ENCODE data around the gene ZMYND8.
"Not testable (repeated sequence)": the region's sequence is repeated elsewhere in the genome, so short reads cannot be mapped to it uniquely, and the experiment has no call there.

ZMYND8 gene

GRCh38 chr20:47385968-47386367 lies 29.5 kb upstream of the ZMYND8 start:
- H3K27me3 ChIP-seq (ENCODE audit: insufficient read depth, low read length); H3K4me1 ChIP-seq (ENCODE audit: insufficient read depth, low read length); H3K36me3 ChIP-seq (ENCODE audit: insufficient read depth, low read depth, low read length); H3K27ac ChIP-seq (ENCODE audit: low read length); H3K9me3 ChIP-seq (ENCODE audit: insufficient read depth, low read depth, low read length); H3K4me3 ChIP-seq (ENCODE audit: low read length); H3K9ac ChIP-seq (ENCODE audit: low read depth, low read length): not testable (repeated sequence)

- no peak overlapping the region for H3K9ac ChIP-seq (ENCODE audit: low read depth, low read length)
- no peak overlapping the region for H3K4me3 ChIP-seq (ENCODE audit: low read length)
- H3K27ac ChIP-seq (ENCODE audit: low read length), result no peak overlapping the region
- H3K4me1 ChIP-seq (ENCODE audit: insufficient read depth, low read length), result peaks cover 6% of the 10 kb centered on the region
- no peaks in the 10 kb centered on the region for H3K9me3 ChIP-seq (ENCODE audit: insufficient read depth, low read depth, low read length)
- no peaks in the 10 kb centered on the region for H3K36me3 ChIP-seq (ENCODE audit: insufficient read depth, low read depth, low read length)
- no peaks in the 10 kb centered on the region for H3K27me3 ChIP-seq (ENCODE audit: insufficient read depth, low read length)
Observed at GRCh38 chr20:47382746-47383415, 26.4 kb upstream of the ZMYND8 start.

- no peak overlapping the region for H3K27ac ChIP-seq (ENCODE audit: low read length)
- H3K9me3 ChIP-seq (ENCODE audit: insufficient read depth, low read depth, low read length), result no peaks in the 10 kb centered on the region
- no peaks in the 10 kb centered on the region for H3K36me3 ChIP-seq (ENCODE audit: insufficient read depth, low read depth, low read length)
- no peak overlapping the region for H3K9ac ChIP-seq (ENCODE audit: low read depth, low read length)
- H3K4me1 ChIP-seq (ENCODE audit: insufficient read depth, low read length), result peaks cover 6% of the 10 kb centered on the region
- no peaks in the 10 kb centered on the region for H3K27me3 ChIP-seq (ENCODE audit: insufficient read depth, low read length)
- H3K4me3 ChIP-seq (ENCODE audit: low read length), result no peak overlapping the region
Observed at GRCh38 chr20:47380481-47380880, 24.0 kb upstream of the ZMYND8 start.

GRCh38 chr20:47379433-47380150 lies 23.1 kb upstream of the ZMYND8 start:
- Histone ChIP-seq H3K27ac (ENCODE audit: low read length) (no peak overlapping the region), H3K4me3 (ENCODE audit: low read length) (no peak overlapping the region), H3K4me1 (ENCODE audit: insufficient read depth, low read length) (peaks cover 6% of the 10 kb centered on the region), H3K9me3 (ENCODE audit: insufficient read depth, low read depth, low read length) (no peaks in the 10 kb centered on the region), H3K36me3 (ENCODE audit: insufficient read depth, low read depth, low read length) (no peaks in the 10 kb centered on the region), H3K9ac (ENCODE audit: low read depth, low read length) (no peak overlapping the region), H3K27me3 (ENCODE audit: insufficient read depth, low read length) (no peaks in the 10 kb centered on the region)

- Histone ChIP-seq H3K27me3 (ENCODE audit: insufficient read depth, low read length) (no peaks in the 10 kb centered on the region), H3K9ac (ENCODE audit: low read depth, low read length) (no peak overlapping the region), H3K9me3 (ENCODE audit: insufficient read depth, low read depth, low read length) (no peaks in the 10 kb centered on the region), H3K36me3 (ENCODE audit: insufficient read depth, low read depth, low read length) (no peaks in the 10 kb centered on the region), H3K4me3 (ENCODE audit: low read length) (no peak overlapping the region), H3K4me1 (ENCODE audit: insufficient read depth, low read length) (peaks cover 10% of the 10 kb centered on the region), H3K27ac (ENCODE audit: low read length) (no peak overlapping the region)
Observed at GRCh38 chr20:47377122-47377722, 20.7 kb upstream of the ZMYND8 start.

GRCh38 chr20:47376096-47376643 lies 19.7 kb upstream of the ZMYND8 start:
- peaks cover 13% of the 10 kb centered on the region for H3K4me1 ChIP-seq (ENCODE audit: insufficient read depth, low read length)
- H3K36me3 ChIP-seq (ENCODE audit: insufficient read depth, low read depth, low read length); H3K9ac ChIP-seq (ENCODE audit: low read depth, low read length); H3K9me3 ChIP-seq (ENCODE audit: insufficient read depth, low read depth, low read length); H3K27ac ChIP-seq (ENCODE audit: low read length); H3K27me3 ChIP-seq (ENCODE audit: insufficient read depth, low read length); H3K4me3 ChIP-seq (ENCODE audit: low read length): not testable (repeated sequence)

- H3K4me3 ChIP-seq (ENCODE audit: low read length); H3K9ac ChIP-seq (ENCODE audit: low read depth, low read length); H3K36me3 ChIP-seq (ENCODE audit: insufficient read depth, low read depth, low read length); H3K27ac ChIP-seq (ENCODE audit: low read length); H3K9me3 ChIP-seq (ENCODE audit: insufficient read depth, low read depth, low read length); H3K27me3 ChIP-seq (ENCODE audit: insufficient read depth, low read length): not testable (repeated sequence)
- H3K4me1 ChIP-seq (ENCODE audit: insufficient read depth, low read length), result peaks cover 16% of the 10 kb centered on the region
Observed at GRCh38 chr20:47374121-47374520, 17.6 kb upstream of the ZMYND8 start.

GRCh38 chr20:47373206-47373733 lies 16.8 kb upstream of the ZMYND8 start:
- Histone ChIP-seq H3K27ac (ENCODE audit: low read length) (no peak overlapping the region), H3K4me3 (ENCODE audit: low read length) (no peak overlapping the region), H3K9ac (ENCODE audit: low read depth, low read length) (no peak overlapping the region)

GRCh38 chr20:47370850-47371782 lies 14.6 kb upstream of the ZMYND8 start:
- Histone ChIP-seq H3K4me3 (ENCODE audit: low read length) (no peak overlapping the region), H3K4me1 (ENCODE audit: insufficient read depth, low read length) (peaks cover 23% of the 10 kb centered on the region), H3K9ac (ENCODE audit: low read depth, low read length) (peak overlapping the region; percentile 67; the same call in 1 of the 2 replicates), H3K9me3 (ENCODE audit: insufficient read depth, low read depth, low read length) (no peaks in the 10 kb centered on the region), H3K36me3 (ENCODE audit: insufficient read depth, low read depth, low read length) (peaks cover 6% of the 10 kb centered on the region; the same call in 1 of the 2 replicates), H3K27ac (ENCODE audit: low read length) (peak overlapping the region; percentile 62), H3K27me3 (ENCODE audit: insufficient read depth, low read length) (no peaks in the 10 kb centered on the region)

More at GRCh38 chr20:47373206-47373733, 16.8 kb upstream of the ZMYND8 start:
- no peaks in the 10 kb centered on the region for H3K36me3 ChIP-seq (ENCODE audit: insufficient read depth, low read depth, low read length)
- H3K4me1 ChIP-seq (ENCODE audit: insufficient read depth, low read length), result peaks cover 20% of the 10 kb centered on the region
- no peaks in the 10 kb centered on the region for H3K9me3 ChIP-seq (ENCODE audit: insufficient read depth, low read depth, low read length)
- no peaks in the 10 kb centered on the region for H3K27me3 ChIP-seq (ENCODE audit: insufficient read depth, low read length)

GRCh38 chr20:47370214-47370613 lies 13.7 kb upstream of the ZMYND8 start:
- H3K27me3 ChIP-seq (ENCODE audit: insufficient read depth, low read length), result no peaks in the 10 kb centered on the region
- no peak overlapping the region for H3K4me3 ChIP-seq (ENCODE audit: low read length)
- H3K4me1 ChIP-seq (ENCODE audit: insufficient read depth, low read length), result peaks cover 25% of the 10 kb centered on the region
- peaks cover 10% of the 10 kb centered on the region for H3K36me3 ChIP-seq (ENCODE audit: insufficient read depth, low read depth, low read length)
- no peak overlapping the region for H3K9ac ChIP-seq (ENCODE audit: low read depth, low read length)
- no peaks in the 10 kb centered on the region for H3K9me3 ChIP-seq (ENCODE audit: insufficient read depth, low read depth, low read length)
- no peak overlapping the region for H3K27ac ChIP-seq (ENCODE audit: low read length)

- Histone ChIP-seq H3K9me3 (ENCODE audit: insufficient read depth, low read depth, low read length) (no peaks in the 10 kb centered on the region), H3K4me1 (ENCODE audit: insufficient read depth, low read length) (peaks cover 27% of the 10 kb centered on the region), H3K27ac (ENCODE audit: low read length) (peak overlapping the region; percentile 92), H3K36me3 (ENCODE audit: insufficient read depth, low read depth, low read length) (peaks cover 14% of the 10 kb centered on the region), H3K4me3 (ENCODE audit: low read length) (peak overlapping the region; percentile 91), H3K9ac (ENCODE audit: low read depth, low read length) (peak overlapping the region; percentile 96), H3K27me3 (ENCODE audit: insufficient read depth, low read length) (no peaks in the 10 kb centered on the region)
Observed at GRCh38 chr20:47368301-47368700, 11.8 kb upstream of the ZMYND8 start.
